SK-N-SH (cell line): ENCODE data around the gene KLHDC9. TPM values are rescaled to one million over a fixed set of nuclear protein-coding genes. Genes with fewer than 3 reads are reported as not detected.

ENCODE experiments used
- CTCF ChIA-PET: fragments of 300-600, 350-600 bp; formaldehyde crosslinking; extraction: SDS; loops from one replicate; lab custom pipeline; 2021; lab: Yijun Ruan, JAX
- POLR2A ChIA-PET: fragments of 350-600 bp; sonication (Branson Sonifier 250); formaldehyde crosslinking; extraction: SDS; loops from one replicate; lab custom pipeline; 2020; ENCODE audit warnings: antibody characterized with exemption, inconsistent platforms; lab: Yijun Ruan, JAX
- DNase-seq: peaks from one replicate; pipeline ENCODE4 v3.0.0; 2012
- H2AFZ ChIP-seq: fragments of 200-600 bp; sonication (generic); 2 replicates; pipeline ENCODE4 v1.8.1; 2016; ENCODE audit warnings: antibody characterized with exemption, mild to moderate bottlenecking, low read depth
- H3F3A ChIP-seq: fragments of 200-600 bp; sonication (generic); replicated peaks from 2 replicates; pipeline ENCODE3; 2016; ENCODE audit warnings: antibody characterized with exemption, mild to moderate bottlenecking; ENCODE audit not compliant: insufficient read depth
- H3K27ac ChIP-seq, 2 experiments: fragments of 200-500 bp in 1 of 2; fragments of 200-600 bp in 1 of 2; sonication (Bioruptor generic) in 1 of 2; sonication (generic), shearing (Covaris generic) in 1 of 2; 2 replicates each; pipeline versions ENCODE4 v1.5.1 to v1.6.1; 2014 to 2016; ENCODE audit warnings: low read depth in 2 of 2, inconsistent platforms in 1 of 2, low read length in 1 of 2, mild to moderate bottlenecking in 1 of 2, mixed read lengths in 1 of 2
- H3K27me3 ChIP-seq: fragments of 200-600 bp; sonication (generic), shearing (Covaris generic); 2 replicates; pipeline ENCODE4 v1.6.1; 2016; ENCODE audit warnings: mixed run types; ENCODE audit not compliant: insufficient read depth
- H3K36me3 ChIP-seq, 2 experiments: fragments of 200-500 bp in 1 of 2; fragments of 200-600 bp in 1 of 2; sonication (Bioruptor generic) in 1 of 2; sonication (generic) in 1 of 2; replicated peaks in 1 of 2; 2 replicates each; pipeline versions ENCODE3 to v1.5.1; 2014 to 2016; ENCODE audit warnings: low read length in 1 of 2, mild to moderate bottlenecking in 1 of 2; ENCODE audit not compliant: insufficient read depth in 2 of 2, control insufficient read depth in 1 of 2
- H3K4me1 ChIP-seq, 2 experiments: fragments of 200-500 bp in 1 of 2; fragments of 200-600 bp in 1 of 2; sonication (Bioruptor generic) in 1 of 2; sonication (generic), shearing (Covaris generic) in 1 of 2; 2 replicates each; pipeline versions ENCODE4 v1.5.1 to v1.6.1; 2014 to 2016; ENCODE audit warnings: low read depth in 1 of 2, low read length in 1 of 2, mixed run types in 1 of 2; ENCODE audit not compliant: insufficient read depth in 2 of 2, control insufficient read depth in 1 of 2
- H3K4me2 ChIP-seq: fragments of 200-600 bp; sonication (generic), shearing (Covaris generic); 2 replicates; pipeline ENCODE4 v1.6.1; 2017; ENCODE audit warnings: mixed run types
- H3K4me3 ChIP-seq, 2 experiments: fragments of 200-500 bp in 1 of 2; fragments of 200-600 bp in 1 of 2; sonication (Bioruptor generic) in 1 of 2; sonication (generic), shearing (Covaris generic) in 1 of 2; 2 replicates each; pipeline versions ENCODE4 v1.5.1 to v1.8.1; 2014 to 2016; ENCODE audit warnings: low read depth in 2 of 2, inconsistent platforms in 1 of 2, low read length in 1 of 2, mild to moderate bottlenecking in 1 of 2, mixed read lengths in 1 of 2, moderate library complexity in 1 of 2
- H3K79me2 ChIP-seq: fragments of 200-600 bp; sonication (generic); 2 replicates; pipeline ENCODE4 v1.8.1; 2017; ENCODE audit warnings: mild to moderate bottlenecking; ENCODE audit not compliant: insufficient read depth
- H3K9ac ChIP-seq: fragments of 200-600 bp; sonication (generic); 2 replicates; pipeline ENCODE4 v1.6.1; 2017; ENCODE audit warnings: mixed run types
- H3K9me2 ChIP-seq: fragments of 200-600 bp; sonication (generic); 2 replicates; pipeline ENCODE4 v1.6.1; 2017; ENCODE audit warnings: mixed run types
- H3K9me3 ChIP-seq: fragments of 200-600 bp; sonication (generic); 2 replicates; pipeline ENCODE4 v1.6.1; 2017; ENCODE audit warnings: mixed run types, mild to moderate bottlenecking, moderate library complexity
- H4K20me1 ChIP-seq: fragments of 200-600 bp; sonication (generic); 2 replicates; pipeline ENCODE4 v1.6.1; 2017; ENCODE audit warnings: mild to moderate bottlenecking, mixed run types; ENCODE audit not compliant: insufficient read depth
- EZH2phosphoT487 ChIP-seq: fragments of 200-600 bp; sonication (generic); IDR thresholded peaks from 2 replicates; pipeline ENCODE4 v1.6.1; 2017; ENCODE audit warnings: low read depth, mixed run types, mild to moderate bottlenecking, antibody characterized with exemption, moderate library complexity, borderline replicate concordance
- GATA2 ChIP-seq: sonication (generic); formaldehyde crosslinking; IDR thresholded peaks from 2 replicates; pipeline ENCODE4 v1.5.0; 2020; ENCODE audit warnings: mild to moderate bottlenecking, missing genetic modification reagents
- JUND ChIP-seq: IDR thresholded peaks from 2 replicates; pipeline ENCODE4 v1.4.0; 2012
- NFIC ChIP-seq: IDR thresholded peaks from 2 replicates; pipeline ENCODE4 v1.4.0; 2012; ENCODE audit warnings: borderline replicate concordance
- POLR2AphosphoS5 ChIP-seq: IDR thresholded peaks from 2 replicates; pipeline ENCODE4 v1.6.1; 2012; ENCODE audit warnings: low read depth, low read length
- RAD21 ChIP-seq: IDR thresholded peaks from 2 replicates; pipeline ENCODE4 v1.6.1; 2012; ENCODE audit warnings: mild to moderate bottlenecking, low read length
- RFX5 ChIP-seq: IDR thresholded peaks from 2 replicates; pipeline ENCODE4 v1.6.1; 2012; ENCODE audit warnings: mild to moderate bottlenecking, improper control_type of control experiment, low read length
- RXRA ChIP-seq: IDR thresholded peaks from 2 replicates; pipeline ENCODE4 v1.4.0; 2012; ENCODE audit warnings: low read depth, mild to moderate bottlenecking, borderline replicate concordance
- SIN3A ChIP-seq: IDR thresholded peaks from 2 replicates; pipeline ENCODE4 v1.6.1; 2012; ENCODE audit warnings: low read depth, mild to moderate bottlenecking, low read length, moderate library complexity, borderline replicate concordance
- USF1 ChIP-seq: IDR thresholded peaks from 2 replicates; pipeline ENCODE4 v1.4.0; 2012; ENCODE audit warnings: low read depth, borderline replicate concordance
- WGBS: methylation state at CpG from one replicate; pipeline ENCODE4 v1.1.6; 2017; ENCODE audit warnings: low lambda C conversion rate; 5-methylcytosine and 5-hydroxymethylcytosine counted together
- polyA plus RNA-seq, 3 experiments: library from polyadenylated mRNA; depleted of rRNA; stranded (reverse); fragments of >200 nt; gene quantifications; 2 replicates each; pipeline ENCODE4 v1.2.3, GENCODE V29; 2012
- TF ChIP-seq, protein P1 (sequence below): fragments of 200-600 bp; sonication (generic); IDR thresholded peaks from 2 replicates; pipeline ENCODE4 v1.6.1; 2017; ENCODE audit warnings: antibody characterized with exemption, mild to moderate bottlenecking, moderate library complexity
- TF ChIP-seq, protein P2 (sequence below): IDR thresholded peaks from 2 replicates; pipeline ENCODE4; 2012
- TF ChIP-seq, protein P3 (sequence below): fragments of 150-350 bp; IDR thresholded peaks from 2 replicates; pipeline ENCODE4 v1.6.1; 2016; ENCODE audit warnings: mild to moderate bottlenecking, low read depth, low read length
- TF ChIP-seq, protein P4 (sequence below): fragments of 150-350 bp; IDR thresholded peaks from 2 replicates; pipeline ENCODE4 v1.6.1; 2017; ENCODE audit warnings: antibody characterized with exemption, low read length, low read depth, borderline replicate concordance

KLHDC9 gene
- polyA plus RNA-seq, 1 of the 3 experiments (the other 2 are of a cell fraction): 4.7 TPM

GRCh38 chr1:161089938-161090337 is 8.2 kb upstream of the KLHDC9 start:
- Histone ChIP-seq H3K9me2 (no peaks in the 10 kb centered on the region), H3K27ac (no peak overlapping the region), H3K9ac (no peak overlapping the region), H3K4me1 (peaks cover 0 to 10% of the 10 kb centered on the region in 2 experiments; a peak in 1 of 4 replicates), H2AFZ (no peak overlapping the region), H3K36me3 (no peaks in the 10 kb centered on the region), H4K20me1 (no peaks in the 10 kb centered on the region), H3F3A (no peaks in the 10 kb centered on the region), H3K9me3 (no peaks in the 10 kb centered on the region), H3K27me3 (no peaks in the 10 kb centered on the region), H3K4me3 (no peak overlapping the region), H3K4me2 (no peak overlapping the region), H3K79me2 (no peaks in the 10 kb centered on the region)
- 100% methylated on average over 5 of the region's 5 CpGs for WGBS
- DNase-seq: no peak
- ChIA-PET POLR2A (no interaction called here), CTCF (no interaction called here)
- TF ChIP-seq, protein P1, sequence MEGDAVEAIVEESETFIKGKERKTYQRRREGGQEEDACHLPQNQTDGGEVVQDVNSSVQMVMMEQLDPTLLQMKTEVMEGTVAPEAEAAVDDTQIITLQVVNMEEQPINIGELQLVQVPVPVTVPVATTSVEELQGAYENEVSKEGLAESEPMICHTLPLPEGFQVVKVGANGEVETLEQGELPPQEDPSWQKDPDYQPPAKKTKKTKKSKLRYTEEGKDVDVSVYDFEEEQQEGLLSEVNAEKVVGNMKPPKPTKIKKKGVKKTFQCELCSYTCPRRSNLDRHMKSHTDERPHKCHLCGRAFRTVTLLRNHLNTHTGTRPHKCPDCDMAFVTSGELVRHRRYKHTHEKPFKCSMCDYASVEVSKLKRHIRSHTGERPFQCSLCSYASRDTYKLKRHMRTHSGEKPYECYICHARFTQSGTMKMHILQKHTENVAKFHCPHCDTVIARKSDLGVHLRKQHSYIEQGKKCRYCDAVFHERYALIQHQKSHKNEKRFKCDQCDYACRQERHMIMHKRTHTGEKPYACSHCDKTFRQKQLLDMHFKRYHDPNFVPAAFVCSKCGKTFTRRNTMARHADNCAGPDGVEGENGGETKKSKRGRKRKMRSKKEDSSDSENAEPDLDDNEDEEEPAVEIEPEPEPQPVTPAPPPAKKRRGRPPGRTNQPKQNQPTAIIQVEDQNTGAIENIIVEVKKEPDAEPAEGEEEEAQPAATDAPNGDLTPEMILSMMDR: no peak
- TF ChIP-seq NFIC (no peak), EZH2phosphoT487 (no peak), SIN3A (no peak), POLR2AphosphoS5 (no peak), RXRA (no peak)
- TF ChIP-seq, protein P2, sequence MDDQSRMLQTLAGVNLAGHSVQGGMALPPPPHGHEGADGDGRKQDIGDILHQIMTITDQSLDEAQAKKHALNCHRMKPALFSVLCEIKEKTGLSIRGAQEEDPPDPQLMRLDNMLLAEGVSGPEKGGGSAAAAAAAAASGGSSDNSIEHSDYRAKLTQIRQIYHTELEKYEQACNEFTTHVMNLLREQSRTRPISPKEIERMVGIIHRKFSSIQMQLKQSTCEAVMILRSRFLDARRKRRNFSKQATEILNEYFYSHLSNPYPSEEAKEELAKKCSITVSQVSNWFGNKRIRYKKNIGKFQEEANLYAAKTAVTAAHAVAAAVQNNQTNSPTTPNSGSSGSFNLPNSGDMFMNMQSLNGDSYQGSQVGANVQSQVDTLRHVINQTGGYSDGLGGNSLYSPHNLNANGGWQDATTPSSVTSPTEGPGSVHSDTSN: no peak
- TF ChIP-seq, protein P3, sequence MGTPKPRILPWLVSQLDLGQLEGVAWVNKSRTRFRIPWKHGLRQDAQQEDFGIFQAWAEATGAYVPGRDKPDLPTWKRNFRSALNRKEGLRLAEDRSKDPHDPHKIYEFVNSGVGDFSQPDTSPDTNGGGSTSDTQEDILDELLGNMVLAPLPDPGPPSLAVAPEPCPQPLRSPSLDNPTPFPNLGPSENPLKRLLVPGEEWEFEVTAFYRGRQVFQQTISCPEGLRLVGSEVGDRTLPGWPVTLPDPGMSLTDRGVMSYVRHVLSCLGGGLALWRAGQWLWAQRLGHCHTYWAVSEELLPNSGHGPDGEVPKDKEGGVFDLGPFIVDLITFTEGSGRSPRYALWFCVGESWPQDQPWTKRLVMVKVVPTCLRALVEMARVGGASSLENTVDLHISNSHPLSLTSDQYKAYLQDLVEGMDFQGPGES: no peak
- TF ChIP-seq, protein P4, sequence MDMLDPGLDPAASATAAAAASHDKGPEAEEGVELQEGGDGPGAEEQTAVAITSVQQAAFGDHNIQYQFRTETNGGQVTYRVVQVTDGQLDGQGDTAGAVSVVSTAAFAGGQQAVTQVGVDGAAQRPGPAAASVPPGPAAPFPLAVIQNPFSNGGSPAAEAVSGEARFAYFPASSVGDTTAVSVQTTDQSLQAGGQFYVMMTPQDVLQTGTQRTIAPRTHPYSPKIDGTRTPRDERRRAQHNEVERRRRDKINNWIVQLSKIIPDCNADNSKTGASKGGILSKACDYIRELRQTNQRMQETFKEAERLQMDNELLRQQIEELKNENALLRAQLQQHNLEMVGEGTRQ: no peak

- no peaks in the 10 kb centered on the region for H3K79me2 ChIP-seq
- H3K4me1 ChIP-seq: 0 out of 4 replicates have a peak, but pooled peaks cover 0 to 6% of the 10 kb centered on the region in 2 experiments
- ChIA-PET POLR2A (no interaction called here), CTCF (interaction anchor here (0.9 kb wide), 1 partner anchor 19 kb away, joined by 3 read pairs; no protein-coding TSS in a partner anchor)
- DNase-seq: no peak
- no peaks in the 10 kb centered on the region for H3K9me3 ChIP-seq
- no peaks in the 10 kb centered on the region for H3F3A ChIP-seq
- no peaks in the 10 kb centered on the region for H3K27me3 ChIP-seq
- H4K20me1 ChIP-seq: no peaks in the 10 kb centered on the region
- H3K9me2 ChIP-seq: no peaks in the 10 kb centered on the region
- WGBS: 69% methylated on average over 3 of the region's 3 CpGs
- H2AFZ ChIP-seq: no peak overlapping the region
- TF ChIP-seq POLR2AphosphoS5 (no peak), USF1 (no peak), GATA2 (no peak), RAD21 (no peak), RFX5 (no peak), JUND (no peak)
- H3K4me2 ChIP-seq: no peak overlapping the region
- no peak overlapping the region for H3K9ac ChIP-seq
- H3K4me3 ChIP-seq: no peak overlapping the region
- H3K27ac ChIP-seq: no peak overlapping the region
- H3K36me3 ChIP-seq: no peaks in the 10 kb centered on the region
Measured at GRCh38 chr1:161090617-161091016, 7.5 kb upstream of the KLHDC9 start.
